ENCODE results near the gene MYEF2. TPM values are rescaled to one million over a fixed set of nuclear protein-coding genes. Genes with fewer than 3 reads are reported as not detected.

MYEF2 gene
- total and polyA plus RNA-seq, 3 donors from 2014 or later, result 69.3 to 93.8 (median 69.9) TPM

GRCh38 chr15:48190932-48191573 is 13.0 kb upstream of the MYEF2 start:
- DNase-seq, result peak; percentile 78
- no peak for TF ChIP-seq POLR2A (IDR thresholded peaks at IDR 0.05)
- TF ChIP-seq CTCF (IDR thresholded peaks at IDR 0.05), result no peak
- no peaks in the 10 kb centered on the region for H3K36me3 ChIP-seq (ENCODE audit: low read depth, missing control alignments)
- H3K4me1 ChIP-seq, result no peaks in the 10 kb centered on the region
- no peaks in the 10 kb centered on the region for H3K9me3 ChIP-seq
- H3K4me3 ChIP-seq, result no peak overlapping the region
- 2 to 4% methylated on average over 15 of the region's 15 CpGs for WGBS, 2 donors
- no peak overlapping the region for H3K27ac ChIP-seq
- H3K27me3 ChIP-seq, result no peaks in the 10 kb centered on the region
- intact Hi-C loops (cut with DNase I; ENCODE audit: low total_unique reads), result no loop called here

- Histone ChIP-seq H3K4me1 (no peaks in the 10 kb centered on the region), H3K27me3 (no peaks in the 10 kb centered on the region), H3K9me3 (no peaks in the 10 kb centered on the region), H3K36me3 (ENCODE audit: low read depth, missing control alignments) (no peaks in the 10 kb centered on the region), H3K27ac (no peak overlapping the region), H3K4me3 (no peak overlapping the region)
- DNase-seq, result no peak
- intact Hi-C loops (cut with DNase I; ENCODE audit: low total_unique reads), result no loop called here
- TF ChIP-seq CTCF (IDR thresholded peaks at IDR 0.05), result no peak
- TF ChIP-seq POLR2A (IDR thresholded peaks at IDR 0.05), result no peak
- WGBS, 2 donors, result 91 to 97% methylated on average over 3 of the region's 3 CpGs
These were observed 8.2 kb upstream of the MYEF2 start for GRCh38 chr15:48186271-48186670.

GRCh38 chr15:48185529-48185928 is 7.4 kb upstream of the MYEF2 start:
- WGBS, 2 donors, result 83% methylated on average over 3 of the region's 3 CpGs
- no peak overlapping the region for H3K4me3 ChIP-seq
- no peaks in the 10 kb centered on the region for H3K36me3 ChIP-seq (ENCODE audit: low read depth, missing control alignments)
- DNase-seq, result no peak
- no peaks in the 10 kb centered on the region for H3K27me3 ChIP-seq
- no peaks in the 10 kb centered on the region for H3K9me3 ChIP-seq
- TF ChIP-seq POLR2A (IDR thresholded peaks at IDR 0.05), result no peak
- no peak for TF ChIP-seq CTCF (IDR thresholded peaks at IDR 0.05)
- no peak overlapping the region for H3K27ac ChIP-seq
- intact Hi-C loops (cut with DNase I; ENCODE audit: low total_unique reads), result no loop called here
- H3K4me1 ChIP-seq, result no peaks in the 10 kb centered on the region

- Histone ChIP-seq H3K27me3 (no peaks in the 10 kb centered on the region), H3K36me3 (ENCODE audit: low read depth, missing control alignments) (no peaks in the 10 kb centered on the region), H3K27ac (no peak overlapping the region), H3K4me3 (no peak overlapping the region), H3K4me1 (no peaks in the 10 kb centered on the region), H3K9me3 (no peaks in the 10 kb centered on the region)
- DNase-seq, result no peak
- intact Hi-C loops (cut with DNase I; ENCODE audit: low total_unique reads), result no loop called here
- TF ChIP-seq CTCF (IDR thresholded peaks at IDR 0.05), result no peak
- no peak for TF ChIP-seq POLR2A (IDR thresholded peaks at IDR 0.05)
- WGBS, 2 donors, result 53 to 59% methylated on average over 2 of the region's 2 CpGs
These were observed 4.7 kb upstream of the MYEF2 start for GRCh38 chr15:48182749-48183148.

- intact Hi-C loops (cut with DNase I; ENCODE audit: low total_unique reads), result no loop called here
- Histone ChIP-seq H3K4me3 (peak overlapping the region; percentile 74 to 80), H3K36me3 (ENCODE audit: low read depth, missing control alignments) (no peaks in the 10 kb centered on the region), H3K4me1 (no peaks in the 10 kb centered on the region), H3K27ac (peak overlapping the region; percentile 93 to 94), H3K9me3 (no peaks in the 10 kb centered on the region), H3K27me3 (no peaks in the 10 kb centered on the region)
- 42 to 58% methylated on average over 1 of the region's 1 CpG for WGBS, 2 donors
- no peak for DNase-seq
- no peak for TF ChIP-seq POLR2A (IDR thresholded peaks at IDR 0.05)
- no peak for TF ChIP-seq CTCF (IDR thresholded peaks at IDR 0.05)
These were observed 495 bp upstream of the MYEF2 start for GRCh38 chr15:48178648-48178931.

Measured in testis (tissue), 3 donors.